CD14-positive monocyte (primary cell): Measurements from ENCODE around the gene SNRPD2. TPM values are rescaled to one million over a fixed set of nuclear protein-coding genes. Genes with fewer than 3 reads are reported as not detected.

Experiments
- DNase-seq, 3 donors: peaks; one replicate each; pipeline ENCODE4 v3.0.0-alpha.2; 2011 to 2022
- H2AFZ ChIP-seq: 2 replicates; pipeline ENCODE4 v1.6.0; 2012; ENCODE audit warnings: mild to moderate bottlenecking, low read depth, low read length, inconsistent platforms; ENCODE audit not compliant: insufficient read depth, poor library complexity, severe bottlenecking
- H3K27ac ChIP-seq, 2 donors: 1 replicate in 1 of 2; 2 replicates in 1 of 2; pipeline ENCODE4 v1.5.1; 2012 to 2013; ENCODE audit warnings: low read length in 2 of 2, control low read depth in 1 of 2, inconsistent platforms in 1 of 2, low read depth in 1 of 2, mild to moderate bottlenecking in 1 of 2
- H3K27me3 ChIP-seq, 2 donors: one replicate each; pipeline versions ENCODE4 v1.6.0 to v1.6.1; 2011 to 2013; ENCODE audit warnings: low read length in 2 of 2; ENCODE audit not compliant: control insufficient read depth in 2 of 2, insufficient read depth in 2 of 2
- H3K36me3 ChIP-seq, 2 donors: replicated peaks in 1 of 2; 1 replicate in 1 of 2; 2 replicates in 1 of 2; pipeline versions ENCODE4 v1.5.1 to v1.6.1; 2012 to 2013; ENCODE audit warnings: low read length in 2 of 2, control low read depth in 1 of 2, inconsistent platforms in 1 of 2, mild to moderate bottlenecking in 1 of 2; ENCODE audit not compliant: insufficient read depth in 2 of 2, control insufficient read depth in 1 of 2
- H3K4me1 ChIP-seq, 2 donors: 1 replicate in 1 of 2; 2 replicates in 1 of 2; pipeline versions ENCODE4 v1.5.1 to v1.6.1; 2012 to 2013; ENCODE audit warnings: low read length in 2 of 2, control low read depth in 1 of 2, inconsistent platforms in 1 of 2, mild to moderate bottlenecking in 1 of 2, moderate library complexity in 1 of 2; ENCODE audit not compliant: insufficient read depth in 2 of 2, control insufficient read depth in 1 of 2
- H3K4me2 ChIP-seq: replicated peaks from 2 replicates; pipeline ENCODE3; 2012; ENCODE audit warnings: low read length, moderate library complexity, mild to moderate bottlenecking; ENCODE audit not compliant: poor library complexity, severe bottlenecking; ENCODE audit errors: extremely low read depth
- H3K4me3 ChIP-seq, 3 experiments: fragments of 200-600 bp in 1 of 3; sonication (generic) in 1 of 3; replicated peaks in 1 of 3; 1 replicate in 2 of 3; 2 replicates in 1 of 3; pipeline ENCODE4 v1.5.1; 2011 to 2013; ENCODE audit warnings: low read length in 3 of 3, mild to moderate bottlenecking in 3 of 3, control low read depth in 2 of 3, low read depth in 2 of 3, inconsistent platforms in 1 of 3, moderate library complexity in 1 of 3
- H3K79me2 ChIP-seq: 2 replicates; pipeline ENCODE4 v1.6.0; 2012; ENCODE audit warnings: mild to moderate bottlenecking, control low read depth, inconsistent platforms, low read length, moderate library complexity; ENCODE audit not compliant: insufficient read depth
- H3K9ac ChIP-seq: 2 replicates; pipeline ENCODE4 v1.6.0; 2017; ENCODE audit warnings: low read length, mild to moderate bottlenecking; ENCODE audit not compliant: insufficient read depth, poor library complexity, severe bottlenecking
- H3K9me3 ChIP-seq, 2 donors: replicated peaks in 1 of 2; 1 replicate in 1 of 2; 2 replicates in 1 of 2; pipeline versions ENCODE4 v1.5.1 to v1.6.1; 2012 to 2013; ENCODE audit warnings: low read length in 2 of 2, control low read depth in 1 of 2; ENCODE audit not compliant: control insufficient read depth in 1 of 2, insufficient read depth in 1 of 2
- H4K20me1 ChIP-seq: 2 replicates; pipeline ENCODE4 v1.6.0; 2012; ENCODE audit warnings: mild to moderate bottlenecking, low read length, control low read depth, moderate library complexity; ENCODE audit not compliant: insufficient read depth
- H3K27ac Mint-ChIP-seq, 7 donors: one replicate each; pipeline ENCODE4 v1.8.0; 2020; ENCODE audit warnings: mild to moderate bottlenecking in 7 of 7, mixed read lengths in 7 of 7, moderate library complexity in 6 of 7, inconsistent platforms in 2 of 7
- H3K27me3 Mint-ChIP-seq, 3 donors: one replicate each; pipeline ENCODE4 v1.8.0; 2021 to 2022; ENCODE audit warnings: low read depth in 3 of 3, mild to moderate bottlenecking in 3 of 3, mixed read lengths in 3 of 3, moderate library complexity in 3 of 3, inconsistent platforms in 1 of 3
- H3K36me3 Mint-ChIP-seq, 2 donors: one replicate each; pipeline ENCODE4 v1.8.0; 2020; ENCODE audit warnings: mixed read lengths in 2 of 2, inconsistent platforms in 1 of 2, mild to moderate bottlenecking in 1 of 2
- H3K4me1 Mint-ChIP-seq: one replicate; pipeline ENCODE4 v1.8.0; 2020; ENCODE audit warnings: mild to moderate bottlenecking, mixed read lengths
- H3K4me3 Mint-ChIP-seq, 2 donors: one replicate each; pipeline ENCODE4 v1.8.0; 2020; ENCODE audit warnings: mild to moderate bottlenecking in 2 of 2, mixed read lengths in 2 of 2, moderate library complexity in 1 of 2
- H3K9me3 Mint-ChIP-seq, 7 donors: one replicate each; pipeline ENCODE4 v1.8.0; 2020 to 2022; ENCODE audit warnings: mixed read lengths in 7 of 7, mild to moderate bottlenecking in 6 of 7, moderate library complexity in 6 of 7, inconsistent platforms in 2 of 7
- CTCF ChIP-seq: fragments of 200-600 bp; IDR thresholded peaks from one replicate; pipeline ENCODE4 v1.8.0; 2022; ENCODE audit warnings: antibody characterized with exemption, mild to moderate bottlenecking
- WGBS: methylation state at CpG from one replicate; pipeline ENCODE4 v1.1.5; 2013; ENCODE audit warnings: missing lambda C conversion rate; ENCODE audit not compliant: insufficient coverage; 5-methylcytosine and 5-hydroxymethylcytosine counted together
- intact Hi-C, 2 donors: fragments of 100-400 bp; cut with micrococcal nuclease; formaldehyde crosslinking; loops; one replicate each; pipeline versions ENCODE4 v1.15.0 to v1.15.1; 2023
- polyA plus RNA-seq, 3 donors: library from polyadenylated mRNA; depleted of rRNA in 1 of 3; unstranded in 2 of 3; stranded (reverse) in 1 of 3; fragments of 300-500 nt in 2 of 3; fragments of >200 nt in 1 of 3; fragmentation: Illumina TruSeq in 2 of 3; gene quantifications; 1 replicate in 2 of 3; 2 replicates in 1 of 3; pipeline ENCODE4 v1.2.3, GENCODE V29; 2012 to 2021

The SNRPD2 gene
- polyA plus RNA-seq, 3 donors = 251 to 516 (median 491) TPM

- H3K36me3 ChIP-seq = no peaks in the 10 kb centered on the region
- Mint-ChIP-seq H3K4me3 (no peak within 1 kb of the TSS), H3K27me3 (peaks cover 5 to 8% (median 5%) of the 10 kb centered on the region in 3 donors), H3K4me1 (peaks cover 15% of the 10 kb centered on the region), H3K9me3 (peaks cover 0 to 2% (median 0%) of the 10 kb centered on the region in 7 donors), H3K36me3 (peaks cover 0 to 2% of the 10 kb centered on the region in 2 donors), H3K27ac (no peak within 1 kb of the TSS)
- H3K4me2 ChIP-seq = no peak within 1 kb of the TSS
- H3K79me2 ChIP-seq = peaks cover 25% of the 10 kb centered on the region
- no peak within 1 kb of the TSS for H3K4me3 ChIP-seq
- no peaks in the 10 kb centered on the region for H3K27me3 ChIP-seq
- peaks cover 8% of the 10 kb centered on the region for H4K20me1 ChIP-seq
- H3K4me1 ChIP-seq = peaks cover 14 to 19% of the 10 kb centered on the region in 2 donors
- no peak within 1 kb of the TSS for H3K27ac ChIP-seq
- DNase-seq = no peak
- TF ChIP-seq CTCF = no peak
- intact Hi-C loops = loop anchor here (5.0 to 10.0 kb wide), 2 partner anchors 132 to 154 kb away; partner anchors contain the start of genes FOXA3 (in 1 of the 2), IRF2BP1 (in 1 of the 2) and SYMPK (in 1 of the 2)
- H3K9ac ChIP-seq = no peak within 1 kb of the TSS
- no peaks in the 10 kb centered on the region for H3K9me3 ChIP-seq
- no peak within 1 kb of the TSS for H2AFZ ChIP-seq
- 94% methylated on average over 38 of the region's 59 CpGs for WGBS
Measured at GRCh38 chr19:45733160-45733810, 41.5 kb upstream of the SNRPD2 start, which contains the start of gene MEIOSIN. Gene MEIOSIN, plus strand, starts transcription at chr19:45733439. Its CDS starts 1,938 bp downstream, at chr19:45735377.

DNA sequence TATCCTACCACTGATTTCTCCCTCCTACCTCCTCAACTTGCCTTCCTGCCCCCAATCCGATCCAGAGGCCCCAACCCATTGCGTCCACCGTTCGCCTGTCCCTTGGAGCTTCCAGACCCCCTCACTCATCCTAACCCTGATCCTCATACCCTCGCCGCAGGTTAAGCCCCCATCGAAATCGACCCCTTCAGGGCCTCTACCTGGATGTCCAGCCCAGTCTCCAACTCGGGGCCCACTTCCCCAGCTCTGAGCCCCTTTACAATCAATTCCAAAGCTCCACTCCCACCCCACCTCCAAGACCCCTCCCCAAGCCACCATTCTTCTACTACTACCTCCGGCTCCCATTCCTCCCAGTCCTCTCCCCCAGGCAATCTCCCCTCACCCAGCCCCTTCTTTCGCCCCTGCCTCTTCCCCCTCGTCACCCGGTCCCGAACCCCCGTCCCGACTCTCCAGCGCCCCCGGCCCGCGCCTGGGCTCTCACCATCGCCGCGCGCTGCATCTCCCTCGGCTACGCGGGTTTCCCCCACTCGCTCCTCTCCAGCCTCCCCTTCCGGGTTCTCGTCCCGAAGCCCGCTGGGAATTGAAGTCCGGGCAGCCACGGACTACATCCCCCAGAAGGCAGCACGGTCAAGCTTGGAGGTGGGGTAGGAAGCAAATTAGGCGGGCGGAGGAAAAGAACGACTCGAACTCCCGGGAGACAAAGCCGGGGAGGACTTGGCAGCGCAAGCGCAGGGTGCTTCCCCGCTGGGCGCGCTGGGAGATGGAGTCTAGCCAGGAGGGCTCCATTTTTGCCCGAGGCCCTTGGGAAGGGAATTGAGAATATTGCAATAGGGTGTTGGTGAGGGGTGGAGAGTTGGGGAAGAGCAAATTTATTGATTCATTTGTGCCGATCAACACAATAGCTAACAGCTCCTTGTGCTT is 38.9 kb upstream of the SNRPD2 start, which contains the start of gene FBXO46:
Gene FBXO46 (minus strand): TSS at position 529 of the 921 bp plus-strand sequence. CDS start 17,401 bp downstream, outside the sequence.
- peak within 1 kb of the TSS; percentile 75 for H2AFZ ChIP-seq
- H3K4me2 ChIP-seq = peak within 1 kb of the TSS; percentile 88
- peak within 1 kb of the TSS; percentile 70 to 90 (median 72) for H3K4me3 ChIP-seq
- peak within 1 kb of the TSS; percentile 11 to 90 for H3K27ac ChIP-seq
- H3K27me3 Mint-ChIP-seq = peaks cover 0 to under 1% (median 0%) of the 10 kb centered on the region in 3 donors
- no peaks in the 10 kb centered on the region for H3K36me3 ChIP-seq
- peak within 1 kb of the TSS; percentile 87 to 97 (median 93) for H3K27ac Mint-ChIP-seq
- H3K27me3 ChIP-seq = no peaks in the 10 kb centered on the region
- under 1% methylated on average over 40 of the region's 48 CpGs for WGBS
- intact Hi-C loops = loop anchor here (2.0 to 10.0 kb wide), 4 partner anchors 14 to 157 kb away; partner anchors contain the start of genes FOXA3 (in 1 of the 2), IRF2BP1 (in 1 of the 2), QPCTL (in 1 of the 2) and SYMPK (in 1 of the 2)
- H3K79me2 ChIP-seq = peaks cover 51% of the 10 kb centered on the region
- peaks cover 2 to 17% of the 10 kb centered on the region in 2 donors for H3K36me3 Mint-ChIP-seq
- H3K4me1 ChIP-seq = peaks cover 14 to 19% of the 10 kb centered on the region in 2 donors
- H3K9ac ChIP-seq = peak within 1 kb of the TSS; percentile 87
- peaks cover 0 to 2% (median 0%) of the 10 kb centered on the region in 7 donors for H3K9me3 Mint-ChIP-seq
- DNase-seq = peak; percentile 95 to 96 (median 95)
- no peaks in the 10 kb centered on the region for H3K9me3 ChIP-seq
- TF ChIP-seq CTCF = no peak
- peaks cover 22% of the 10 kb centered on the region for H3K4me1 Mint-ChIP-seq
- peaks cover 32% of the 10 kb centered on the region for H4K20me1 ChIP-seq
- H3K4me3 Mint-ChIP-seq = peak within 1 kb of the TSS; percentile 84 to 97
